SU-DHL-6 (cell line): ENCODE data around the gene GXYLT2.

Experiments
- H2AFZ ChIP-seq: fragments of 200-600 bp; sonication (generic); 2 replicates; pipeline ENCODE4 v1.6.1; 2014; ENCODE audit warnings: low read depth, mild to moderate bottlenecking, moderate library complexity, mixed read lengths, antibody characterized with exemption, low read length; ENCODE audit not compliant: severe bottlenecking
- H3F3A ChIP-seq: fragments of 200-600 bp; shearing (Covaris generic); 2 replicates; pipeline ENCODE4 v1.6.0; 2016; ENCODE audit warnings: antibody characterized with exemption, mild to moderate bottlenecking; ENCODE audit not compliant: insufficient read depth
- H3K27ac ChIP-seq: fragments of 200-600 bp; sonication (generic); 2 replicates; pipeline ENCODE4 v1.5.1; 2016; ENCODE audit warnings: low read depth, mild to moderate bottlenecking, low read length, moderate library complexity, mixed read lengths
- H3K27me3 ChIP-seq: fragments of 200-600 bp; sonication (generic), shearing (Covaris generic); 2 replicates; pipeline ENCODE4 v1.6.0; 2014; ENCODE audit warnings: mild to moderate bottlenecking, low read length
- H3K36me3 ChIP-seq: fragments of 200-600 bp; sonication (generic); 2 replicates; pipeline ENCODE4 v1.6.1; 2014; ENCODE audit warnings: mild to moderate bottlenecking, low read length, mixed read lengths
- H3K4me2 ChIP-seq: fragments of 300-600, 200-600 bp; shearing (Covaris generic), sonication (generic); 2 replicates; pipeline ENCODE4 v1.6.0; 2014; ENCODE audit warnings: low read length, low read depth, mild to moderate bottlenecking; ENCODE audit not compliant: poor library complexity, severe bottlenecking
- H3K4me3 ChIP-seq: fragments of 200-600 bp; sonication (generic); 2 replicates; pipeline ENCODE4 v1.5.1; 2014; ENCODE audit warnings: antibody characterized with exemption, low read length, mild to moderate bottlenecking, mixed read lengths; ENCODE audit not compliant: insufficient read depth, poor library complexity, severe bottlenecking
- H3K79me2 ChIP-seq: fragments of 200-600 bp; sonication (generic); 2 replicates; pipeline ENCODE4 v1.6.1; 2014; ENCODE audit warnings: mild to moderate bottlenecking, low read length, moderate library complexity; ENCODE audit not compliant: insufficient read depth
- H3K9ac ChIP-seq: fragments of 200-600 bp; sonication (generic); 2 replicates; pipeline ENCODE4 v1.7.0; 2014; ENCODE audit warnings: mild to moderate bottlenecking, low read length
- H3K9me2 ChIP-seq: fragments of 200-600 bp; sonication (generic); replicated peaks from 2 replicates; pipeline ENCODE4 v1.6.1; 2014; ENCODE audit warnings: low read length; ENCODE audit not compliant: insufficient read depth
- H3K9me3 ChIP-seq: fragments of 200-600 bp; sonication (generic); 2 replicates; pipeline ENCODE4 v1.6.1; 2014; ENCODE audit warnings: low read length, mixed read lengths; ENCODE audit not compliant: insufficient read depth
- H4K20me1 ChIP-seq: fragments of 200-600 bp; sonication (generic); 2 replicates; pipeline ENCODE4 v1.6.1; 2014; ENCODE audit warnings: low read depth, mild to moderate bottlenecking, antibody characterized with exemption, low read length, moderate library complexity, mixed read lengths
- CTCF ChIP-seq: fragments of 200-600 bp; sonication (generic); IDR thresholded peaks from one replicate; pipeline ENCODE4 v1.5.1; 2017; ENCODE audit warnings: antibody characterized with exemption, mild to moderate bottlenecking, low read length, moderate library complexity; ENCODE audit not compliant: insufficient read depth, poor library complexity, severe bottlenecking
- EZH2phosphoT487 ChIP-seq: fragments of 200-600 bp; sonication (generic), shearing (Covaris generic); conservative IDR thresholded peaks from 2 replicates; pipeline ENCODE4 v1.6.1; 2018; ENCODE audit warnings: mild to moderate bottlenecking, antibody characterized with exemption, low read length, moderate library complexity, mixed read lengths

GXYLT2 gene

GRCh38 chr3:72860846-72861245, 27.0 kb upstream of the GXYLT2 start:
- Histone ChIP-seq H3K4me3 (no peak overlapping the region), H3K27me3 (no peaks in the 10 kb centered on the region), H3K9me3 (no peaks in the 10 kb centered on the region), H3K9me2 (no peaks in the 10 kb centered on the region), H3K4me2 (no peak overlapping the region), H3F3A (no peaks in the 10 kb centered on the region), H4K20me1 (no peaks in the 10 kb centered on the region), H3K79me2 (no peaks in the 10 kb centered on the region), H3K27ac (no peak overlapping the region), H3K9ac (no peak overlapping the region), H2AFZ (no peak overlapping the region), H3K36me3 (no peaks in the 10 kb centered on the region)
- no peak for TF ChIP-seq CTCF
- no peak for TF ChIP-seq EZH2phosphoT487

- H3K79me2 ChIP-seq: no peaks in the 10 kb centered on the region
- H3K4me3 ChIP-seq: no peak overlapping the region
- H2AFZ ChIP-seq: no peak overlapping the region
- H3K4me2 ChIP-seq: no peak overlapping the region
- H3K36me3 ChIP-seq: no peaks in the 10 kb centered on the region
- H3K27ac ChIP-seq: no peak overlapping the region
- H3K9me3 ChIP-seq: no peaks in the 10 kb centered on the region
- no peaks in the 10 kb centered on the region for H3K9me2 ChIP-seq
- no peaks in the 10 kb centered on the region for H4K20me1 ChIP-seq
- TF ChIP-seq CTCF (no peak), EZH2phosphoT487 (no peak)
- no peaks in the 10 kb centered on the region for H3F3A ChIP-seq
- no peaks in the 10 kb centered on the region for H3K27me3 ChIP-seq
- H3K9ac ChIP-seq: no peak overlapping the region
These were observed 25.3 kb upstream of the GXYLT2 start for GRCh38 chr3:72862314-72863090.

- H3K27ac ChIP-seq: no peak overlapping the region
- no peaks in the 10 kb centered on the region for H3F3A ChIP-seq
- no peak overlapping the region for H2AFZ ChIP-seq
- no peaks in the 10 kb centered on the region for H3K36me3 ChIP-seq
- no peaks in the 10 kb centered on the region for H3K9me2 ChIP-seq
- TF ChIP-seq EZH2phosphoT487: no peak
- no peak for TF ChIP-seq CTCF
- H3K79me2 ChIP-seq: no peaks in the 10 kb centered on the region
- no peaks in the 10 kb centered on the region for H3K9me3 ChIP-seq
- H3K9ac ChIP-seq: no peak overlapping the region
- H3K4me3 ChIP-seq: no peak overlapping the region
- H3K4me2 ChIP-seq: no peak overlapping the region
- H4K20me1 ChIP-seq: no peaks in the 10 kb centered on the region
- H3K27me3 ChIP-seq: no peaks in the 10 kb centered on the region; the same call in 1 of the 2 replicates
These were observed 15.7 kb upstream of the GXYLT2 start for GRCh38 chr3:72872183-72872582.
